GM12874 (cell line): ENCODE measurements around the gene DMBT1.
A peak's percentile ranks its signal among the peaks of the same experiment; 100 is the strongest.

Experiments
- TF ChIP-seq, protein P1 (sequence below): IDR thresholded peaks from 2 replicates; pipeline ENCODE4 v1.5.1; 2011; ENCODE audit warnings: low read depth, mild to moderate bottlenecking, control low read depth, low read length, moderate library complexity; ENCODE audit not compliant: insufficient read depth

DMBT1 gene

DNA sequence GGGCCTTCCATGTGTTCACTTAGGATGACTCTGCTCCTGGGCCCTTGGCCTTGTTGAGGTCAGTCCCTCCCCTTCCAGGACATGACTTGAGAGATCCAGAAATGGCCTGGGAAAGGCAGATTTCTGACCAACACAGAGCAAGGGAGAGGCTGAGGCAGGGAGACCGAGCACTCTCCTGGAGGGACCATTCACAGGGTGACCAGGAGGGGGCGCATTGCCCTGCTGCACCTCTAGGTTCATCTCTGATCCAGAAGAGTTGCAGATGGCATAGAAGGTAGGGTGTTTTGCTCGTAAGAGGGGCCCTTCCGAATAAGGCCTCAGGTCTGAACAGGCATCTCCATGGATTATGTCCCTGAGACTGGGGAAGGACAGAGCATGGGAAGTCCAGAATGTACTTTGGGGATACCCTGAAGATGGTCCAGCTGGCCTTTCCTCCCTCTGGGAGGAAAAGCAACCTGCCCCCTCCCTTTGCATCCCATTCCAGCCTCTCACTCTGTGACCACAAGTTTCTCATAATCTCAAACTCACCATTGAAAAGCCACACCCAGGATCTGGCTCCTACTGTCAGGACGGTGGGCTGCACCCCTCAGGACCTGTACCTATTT, 6.6 kb downstream of the DMBT1 start:
- TF ChIP-seq, protein P1, sequence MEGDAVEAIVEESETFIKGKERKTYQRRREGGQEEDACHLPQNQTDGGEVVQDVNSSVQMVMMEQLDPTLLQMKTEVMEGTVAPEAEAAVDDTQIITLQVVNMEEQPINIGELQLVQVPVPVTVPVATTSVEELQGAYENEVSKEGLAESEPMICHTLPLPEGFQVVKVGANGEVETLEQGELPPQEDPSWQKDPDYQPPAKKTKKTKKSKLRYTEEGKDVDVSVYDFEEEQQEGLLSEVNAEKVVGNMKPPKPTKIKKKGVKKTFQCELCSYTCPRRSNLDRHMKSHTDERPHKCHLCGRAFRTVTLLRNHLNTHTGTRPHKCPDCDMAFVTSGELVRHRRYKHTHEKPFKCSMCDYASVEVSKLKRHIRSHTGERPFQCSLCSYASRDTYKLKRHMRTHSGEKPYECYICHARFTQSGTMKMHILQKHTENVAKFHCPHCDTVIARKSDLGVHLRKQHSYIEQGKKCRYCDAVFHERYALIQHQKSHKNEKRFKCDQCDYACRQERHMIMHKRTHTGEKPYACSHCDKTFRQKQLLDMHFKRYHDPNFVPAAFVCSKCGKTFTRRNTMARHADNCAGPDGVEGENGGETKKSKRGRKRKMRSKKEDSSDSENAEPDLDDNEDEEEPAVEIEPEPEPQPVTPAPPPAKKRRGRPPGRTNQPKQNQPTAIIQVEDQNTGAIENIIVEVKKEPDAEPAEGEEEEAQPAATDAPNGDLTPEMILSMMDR: peak; percentile 87

DNA sequence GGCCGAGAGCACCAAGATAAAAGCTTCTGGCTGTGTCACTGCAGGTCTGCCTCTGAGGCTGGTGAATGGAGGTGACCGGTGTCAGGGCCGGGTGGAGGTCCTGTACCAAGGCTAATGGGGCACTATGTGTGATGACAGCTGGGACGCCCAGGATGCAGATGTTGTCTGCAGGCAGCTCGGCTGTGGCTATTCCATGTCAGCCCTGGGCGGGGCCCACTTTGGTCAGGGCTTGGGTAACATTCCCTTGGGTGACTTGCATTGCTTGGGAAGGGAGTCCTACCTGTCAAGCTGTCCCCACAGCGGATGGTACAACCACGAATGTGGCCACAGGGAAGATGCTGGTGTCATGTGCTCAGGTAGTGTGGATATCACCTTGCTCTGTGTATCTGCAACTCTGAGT, 8.0 kb downstream of the DMBT1 start:
- TF ChIP-seq, protein P1: no peak

DNA sequence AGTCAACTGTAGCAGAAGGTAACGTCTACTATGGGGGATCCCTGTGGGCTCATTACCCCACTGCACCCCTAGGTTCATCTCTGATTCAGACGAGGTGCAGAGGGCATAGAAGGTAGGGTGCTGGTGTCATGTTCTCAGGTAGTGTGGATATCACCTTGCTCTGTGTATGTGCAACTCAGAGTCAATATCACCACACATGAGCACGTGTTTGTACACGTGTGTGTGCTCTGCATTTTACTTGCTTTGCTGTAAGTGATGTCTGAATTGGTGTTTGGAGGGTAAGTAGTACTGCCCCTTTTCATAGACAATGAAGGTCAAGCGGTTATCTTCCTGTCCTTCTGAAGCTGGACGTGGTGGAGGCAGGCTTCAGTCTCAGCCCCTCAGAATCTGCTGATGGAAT, 10.4 kb downstream of the DMBT1 start:
- TF ChIP-seq, protein P1: no peak

DNA sequence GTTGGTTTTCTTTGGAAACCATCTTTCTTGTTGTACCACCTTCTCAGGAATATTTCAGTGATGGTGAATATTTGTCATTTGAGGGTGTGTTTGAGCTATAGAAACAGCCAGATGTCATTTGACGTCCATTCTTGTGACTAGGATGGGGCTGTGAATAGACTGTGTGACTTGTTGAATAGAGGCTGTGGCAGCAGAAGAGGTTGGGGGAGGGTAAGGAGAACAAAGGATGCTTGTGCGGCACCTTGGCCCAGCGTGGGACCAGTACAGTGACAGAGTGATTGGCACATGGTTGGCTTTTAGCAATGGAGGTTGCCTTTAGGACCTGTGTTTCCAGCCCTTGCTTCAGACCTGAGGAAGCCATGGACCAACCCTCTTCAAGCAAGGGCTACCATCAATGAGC, 11.3 kb downstream of the DMBT1 start:
- TF ChIP-seq, protein P1: no peak

DNA sequence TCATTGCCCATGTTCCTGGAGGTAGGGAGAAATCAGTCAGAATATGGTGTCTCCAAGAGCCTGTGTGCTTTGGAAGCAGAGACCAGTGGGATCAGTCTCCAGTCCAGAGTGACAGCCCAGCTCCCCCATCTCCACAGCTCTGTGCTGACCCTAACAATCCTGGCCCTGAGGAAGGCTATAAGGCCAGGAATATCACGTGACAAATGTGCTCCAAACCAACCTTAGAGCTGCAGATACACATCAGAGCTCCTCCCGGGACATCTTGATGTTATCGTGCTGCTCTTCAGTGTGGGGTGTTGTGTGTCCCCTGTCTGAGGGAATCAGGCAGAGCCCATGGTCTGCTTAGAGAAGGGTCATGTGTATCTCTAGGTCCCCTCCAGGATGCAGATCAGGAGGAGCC, 15.2 kb downstream of the DMBT1 start:
- TF ChIP-seq, protein P1: no peak

DNA sequence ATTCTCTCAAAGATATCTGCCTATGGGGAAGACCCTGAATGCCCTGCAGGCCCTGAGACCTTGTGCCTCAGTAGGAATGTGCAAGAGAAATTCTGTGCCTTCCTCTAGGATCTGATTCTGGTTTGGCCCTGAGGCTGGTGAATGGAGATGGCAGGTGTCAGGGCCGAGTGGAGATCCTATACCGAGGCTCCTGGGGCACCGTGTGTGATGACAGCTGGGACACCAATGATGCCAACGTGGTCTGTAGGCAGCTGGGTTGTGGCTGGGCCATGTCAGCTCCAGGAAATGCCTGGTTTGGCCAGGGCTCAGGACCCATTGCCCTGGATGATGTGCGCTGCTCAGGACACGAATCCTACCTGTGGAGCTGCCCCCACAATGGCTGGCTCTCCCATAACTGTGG, 15.7 kb downstream of the DMBT1 start:
- TF ChIP-seq, protein P1: no peak

DNA sequence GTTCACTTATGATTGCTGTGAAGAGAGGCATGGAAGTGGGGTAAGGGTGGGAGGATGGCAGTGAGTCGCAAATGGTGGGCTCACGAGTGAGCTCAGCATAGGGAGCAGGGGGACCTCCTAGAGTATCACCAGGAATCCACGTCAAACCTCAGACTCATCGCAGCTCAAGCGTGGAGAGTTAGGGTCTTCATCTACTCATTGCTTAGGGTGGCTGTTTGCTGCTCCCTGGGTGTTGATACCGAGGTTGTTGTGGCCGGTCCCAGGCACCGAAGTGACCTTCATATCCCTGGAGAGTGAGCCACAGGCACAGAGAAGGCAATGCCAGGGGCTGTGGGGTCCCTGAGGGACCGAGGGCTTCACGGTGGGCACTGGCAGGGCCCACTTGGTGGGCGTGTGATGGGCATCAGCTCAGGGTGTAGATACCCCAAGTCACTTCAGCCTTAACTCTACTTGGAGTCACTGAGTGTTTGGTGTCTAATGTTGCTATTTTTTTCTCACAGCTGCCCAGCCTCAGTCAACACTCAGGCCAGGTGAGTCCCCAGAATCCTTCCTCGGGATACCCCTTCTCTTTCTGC, 16.8 kb downstream of the DMBT1 start:
- TF ChIP-seq, protein P1: no peak
